Measurements from ENCODE around the gene LCN15. TPM values are rescaled to one million over a fixed set of nuclear protein-coding genes. Genes with fewer than 3 reads are reported as not detected.

LCN15 gene
- total RNA-seq, 2 donors from 2014 or later: not detected

DNA sequence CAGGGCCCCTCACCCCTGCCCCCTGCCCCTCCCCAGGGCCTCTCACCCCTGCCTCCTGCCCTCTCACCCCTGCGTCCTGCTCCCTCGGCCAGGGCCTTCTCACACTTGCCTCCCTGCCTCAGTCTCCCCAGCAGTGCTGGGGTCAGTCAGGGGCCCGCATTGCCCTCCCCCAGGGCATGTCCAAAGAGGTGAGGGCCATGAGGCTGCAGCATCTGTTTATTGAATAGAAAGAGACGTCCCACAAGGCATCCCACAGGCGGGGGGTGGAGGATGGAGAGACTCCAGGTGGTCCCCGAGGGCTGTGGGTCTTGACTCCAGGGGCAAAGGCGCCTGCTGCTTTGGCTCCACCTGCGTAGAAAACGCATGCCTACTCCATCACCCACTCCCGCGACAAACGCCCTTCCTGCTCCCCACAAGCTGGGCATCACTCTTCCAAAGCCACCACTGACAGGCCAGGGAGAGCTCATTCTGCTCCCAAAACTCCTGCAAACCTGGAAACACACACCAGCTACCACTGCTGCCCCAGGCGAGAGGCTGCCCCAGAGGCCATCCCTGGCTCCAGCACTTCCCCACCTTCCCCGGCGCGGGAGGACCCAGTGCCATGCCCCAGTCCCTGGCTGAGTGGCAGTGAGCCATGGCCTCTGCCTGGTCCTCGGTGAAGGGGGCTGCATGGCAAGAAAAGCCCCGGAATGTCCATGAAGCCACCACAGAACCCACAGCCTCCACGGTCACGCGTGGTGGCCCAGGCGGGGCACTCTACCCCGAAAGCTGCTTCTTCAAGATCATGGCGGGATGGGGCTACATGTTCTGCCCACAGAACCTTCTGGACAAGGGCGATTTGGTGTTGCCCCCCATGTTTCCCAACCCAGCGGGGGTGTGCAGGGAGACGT lies 4.6 kb downstream of the LCN15 start:
- H3K27me3 ChIP-seq (replicated peaks; ENCODE audit: insufficient read depth): no peaks in the 10 kb centered on the region
- ATAC-seq (ENCODE audit: insufficient number of reproducible peaks, low FRiP score, low read depth) (no peak), DNase-seq (ENCODE audit: low spot score) (no peak)
- no peaks in the 10 kb centered on the region for H3K9me3 ChIP-seq
- TF ChIP-seq, protein P1, sequence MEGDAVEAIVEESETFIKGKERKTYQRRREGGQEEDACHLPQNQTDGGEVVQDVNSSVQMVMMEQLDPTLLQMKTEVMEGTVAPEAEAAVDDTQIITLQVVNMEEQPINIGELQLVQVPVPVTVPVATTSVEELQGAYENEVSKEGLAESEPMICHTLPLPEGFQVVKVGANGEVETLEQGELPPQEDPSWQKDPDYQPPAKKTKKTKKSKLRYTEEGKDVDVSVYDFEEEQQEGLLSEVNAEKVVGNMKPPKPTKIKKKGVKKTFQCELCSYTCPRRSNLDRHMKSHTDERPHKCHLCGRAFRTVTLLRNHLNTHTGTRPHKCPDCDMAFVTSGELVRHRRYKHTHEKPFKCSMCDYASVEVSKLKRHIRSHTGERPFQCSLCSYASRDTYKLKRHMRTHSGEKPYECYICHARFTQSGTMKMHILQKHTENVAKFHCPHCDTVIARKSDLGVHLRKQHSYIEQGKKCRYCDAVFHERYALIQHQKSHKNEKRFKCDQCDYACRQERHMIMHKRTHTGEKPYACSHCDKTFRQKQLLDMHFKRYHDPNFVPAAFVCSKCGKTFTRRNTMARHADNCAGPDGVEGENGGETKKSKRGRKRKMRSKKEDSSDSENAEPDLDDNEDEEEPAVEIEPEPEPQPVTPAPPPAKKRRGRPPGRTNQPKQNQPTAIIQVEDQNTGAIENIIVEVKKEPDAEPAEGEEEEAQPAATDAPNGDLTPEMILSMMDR (IDR thresholded peaks at IDR 0.05): no peak
- H3K36me3 ChIP-seq: no peaks in the 10 kb centered on the region
- H3K4me1 ChIP-seq (ENCODE audit: control insufficient read depth in 1 of 2, low read depth in 2 of 2): no peaks in the 10 kb centered on the region
- H3K4me3 ChIP-seq: no peak overlapping the region
- H3K27ac ChIP-seq: no peak overlapping the region

DNA sequence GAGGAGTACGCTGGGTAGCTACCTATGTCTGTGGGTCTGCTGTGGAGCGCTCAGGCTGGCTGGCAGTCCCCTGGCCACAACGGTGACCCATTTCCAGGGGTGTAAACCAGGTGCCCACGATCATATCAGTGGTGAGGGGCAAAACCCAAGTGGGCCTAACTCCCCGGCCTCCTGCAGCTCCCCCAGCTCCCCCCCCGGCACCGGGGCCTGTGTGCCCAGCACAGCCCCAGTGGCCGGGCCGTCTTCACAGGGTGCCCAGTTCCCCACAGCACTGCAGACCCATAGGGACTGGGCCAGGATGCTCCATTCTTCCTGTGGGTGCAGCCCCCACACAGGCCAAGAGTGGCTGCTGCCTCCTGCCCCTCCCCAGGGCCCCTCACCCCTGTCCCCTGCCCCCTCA lies 5.3 kb downstream of the LCN15 start:
- H3K36me3 ChIP-seq: no peaks in the 10 kb centered on the region
- H3K27me3 ChIP-seq (replicated peaks; ENCODE audit: insufficient read depth): no peaks in the 10 kb centered on the region
- no peak overlapping the region for H3K27ac ChIP-seq
- DNase-seq (ENCODE audit: low spot score): no peak
- TF ChIP-seq, protein P1 (IDR thresholded peaks at IDR 0.05): no peak
- ATAC-seq (ENCODE audit: insufficient number of reproducible peaks, low FRiP score, low read depth): no peak
- no peak overlapping the region for H3K4me3 ChIP-seq
- no peaks in the 10 kb centered on the region for H3K4me1 ChIP-seq (ENCODE audit: control insufficient read depth in 1 of 2, low read depth in 2 of 2)
- no peaks in the 10 kb centered on the region for H3K9me3 ChIP-seq

DNA sequence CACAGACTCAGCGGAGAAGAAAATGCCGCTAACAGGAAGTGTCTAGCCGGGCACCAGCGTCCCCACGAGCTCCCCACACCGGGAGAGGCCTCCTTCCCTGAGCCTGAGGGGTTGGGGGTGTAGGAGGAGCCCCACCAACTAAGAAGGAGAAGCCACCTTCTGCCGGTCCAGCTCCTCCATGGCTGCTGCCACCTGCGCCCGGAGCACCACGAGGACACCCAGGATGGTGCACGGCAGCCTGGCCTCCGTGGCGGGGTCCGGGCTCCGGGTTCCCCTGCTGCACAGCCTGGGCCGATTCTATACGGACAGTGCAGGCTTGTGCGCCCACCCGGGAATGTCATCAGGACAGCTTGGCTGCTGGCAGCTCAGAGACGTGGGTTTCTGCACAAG lies 6.6 kb downstream of the LCN15 start:
- Histone ChIP-seq H3K4me1 (ENCODE audit: control insufficient read depth in 1 of 2, low read depth in 2 of 2) (no peaks in the 10 kb centered on the region), H3K27me3 (replicated peaks; ENCODE audit: insufficient read depth) (no peaks in the 10 kb centered on the region), H3K36me3 (no peaks in the 10 kb centered on the region), H3K9me3 (peaks cover 2% of the 10 kb centered on the region), H3K4me3 (no peak overlapping the region), H3K27ac (no peak overlapping the region)
- DNase-seq (ENCODE audit: low spot score) (no peak), ATAC-seq (ENCODE audit: insufficient number of reproducible peaks, low FRiP score, low read depth) (no peak)
- TF ChIP-seq, protein P1 (IDR thresholded peaks at IDR 0.05): no peak

DNA sequence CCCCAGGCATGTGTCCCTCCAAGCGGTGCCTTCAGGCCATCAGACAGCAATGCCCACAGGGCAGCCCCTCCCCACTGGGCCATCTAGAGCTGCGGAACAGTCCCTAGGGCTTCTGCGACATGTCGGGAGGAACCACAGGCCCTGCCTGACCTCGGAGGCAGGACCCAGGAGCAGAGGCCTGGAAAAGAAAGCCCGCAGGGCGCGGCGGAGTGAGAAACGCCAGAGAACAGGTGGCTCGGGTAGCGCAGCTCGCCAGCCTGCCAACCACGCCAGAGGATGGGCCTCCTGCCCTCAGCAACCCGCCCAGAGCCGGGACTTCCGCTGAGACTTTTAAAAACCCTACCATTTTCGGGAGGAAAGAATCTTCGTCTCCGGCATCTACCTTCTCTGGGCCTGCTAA lies 7.0 kb downstream of the LCN15 start:
- TF ChIP-seq, protein P1 (IDR thresholded peaks at IDR 0.05): no peak
- no peaks in the 10 kb centered on the region for H3K36me3 ChIP-seq
- no peak overlapping the region for H3K4me3 ChIP-seq
- H3K27ac ChIP-seq: no peak overlapping the region
- H3K27me3 ChIP-seq (replicated peaks; ENCODE audit: insufficient read depth): no peaks in the 10 kb centered on the region
- DNase-seq (ENCODE audit: low spot score): no peak
- H3K4me1 ChIP-seq (ENCODE audit: control insufficient read depth in 1 of 2, low read depth in 2 of 2): no peaks in the 10 kb centered on the region
- peaks cover 6% of the 10 kb centered on the region for H3K9me3 ChIP-seq
- ATAC-seq (ENCODE audit: insufficient number of reproducible peaks, low FRiP score, low read depth): no peak

DNA sequence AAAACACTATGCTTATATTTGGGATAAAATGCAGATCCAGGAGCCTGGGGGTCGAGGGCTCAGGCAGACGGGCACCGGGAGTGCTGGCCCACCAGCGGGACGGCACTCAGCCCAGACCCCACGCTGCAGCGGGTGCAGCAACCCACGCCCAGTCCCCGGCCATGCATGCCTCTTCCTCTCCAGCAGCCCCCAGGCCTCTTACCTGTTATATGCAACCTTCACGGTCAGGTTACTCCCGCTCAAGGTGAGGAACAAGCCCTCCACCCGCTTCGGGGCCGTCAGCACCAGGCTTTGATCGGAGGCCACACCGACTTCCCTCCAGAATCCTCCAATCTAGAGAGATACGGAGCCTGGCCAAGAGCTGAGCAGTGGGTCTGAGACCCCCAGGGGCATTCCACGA lies 7.5 kb downstream of the LCN15 start:
- no peak for DNase-seq (ENCODE audit: low spot score)
- Histone ChIP-seq H3K36me3 (no peaks in the 10 kb centered on the region), H3K27me3 (replicated peaks; ENCODE audit: insufficient read depth) (no peaks in the 10 kb centered on the region), H3K27ac (no peak overlapping the region), H3K9me3 (peaks cover 9% of the 10 kb centered on the region), H3K4me3 (no peak overlapping the region), H3K4me1 (ENCODE audit: control insufficient read depth in 1 of 2, low read depth in 2 of 2) (no peaks in the 10 kb centered on the region)
- ATAC-seq (ENCODE audit: insufficient number of reproducible peaks, low FRiP score, low read depth): no peak
- TF ChIP-seq, protein P1 (IDR thresholded peaks at IDR 0.05): no peak

Measured in thoracic aorta (tissue), 2 donors.